PC-9 (cell line): ENCODE data around the gene TAB3. TPM values are rescaled to one million over a fixed set of nuclear protein-coding genes. Genes with fewer than 3 reads are reported as not detected.

Experiments
- BruUV-seq: library from RNA; stranded (reverse); fragments of 400-500 nt; replicated peaks from 2 replicates; lab custom pipeline; 2021; lab: Mats Ljungman, UMichigan
- CTCF ChIA-PET: fragments of 300-600 bp; sonication (Branson Sonifier 250); formaldehyde crosslinking; loops from one replicate; lab custom pipeline; 2022; ENCODE audit warnings: antibody characterized with exemption; lab: Charles Lee
- POLR2A ChIA-PET: fragments of 300-600 bp; sonication (Branson Sonifier 250); formaldehyde crosslinking; loops from one replicate; lab custom pipeline; 2022; ENCODE audit warnings: antibody characterized with exemption; ENCODE audit not compliant: unreplicated experiment; lab: Charles Lee
- DNase-seq, 2 experiments: peaks; one replicate each; pipeline versions ENCODE4 v3.0.0 to v3.0.0-alpha.2; 2015 to 2022; ENCODE audit warnings: mixed read lengths in 1 of 2
- H2AFZ ChIP-seq: fragments of 200-600 bp; sonication (generic); 2 replicates; pipeline ENCODE4 v1.8.1; 2017; ENCODE audit warnings: antibody characterized with exemption
- H3F3A ChIP-seq: fragments of 200-600 bp; sonication (generic); 2 replicates; pipeline ENCODE4 v1.8.1; 2017; ENCODE audit warnings: antibody characterized with exemption, mild to moderate bottlenecking, low read depth; ENCODE audit not compliant: insufficient read depth
- H3K27ac ChIP-seq: fragments of 200-600 bp; sonication (generic); 2 replicates; pipeline ENCODE4 v1.6.1; 2016; ENCODE audit warnings: mixed run types
- H3K27me3 ChIP-seq: fragments of 200-600 bp; sonication (generic); 2 replicates; pipeline ENCODE4 v1.6.1; 2016; ENCODE audit warnings: low read depth, mixed run types; ENCODE audit not compliant: insufficient read depth
- H3K36me3 ChIP-seq: fragments of 200-600 bp; sonication (generic); 2 replicates; pipeline ENCODE4 v1.6.1; 2016; ENCODE audit warnings: low read depth, mixed run types
- H3K4me1 ChIP-seq: fragments of 200-600 bp; sonication (generic); replicated peaks from 2 replicates; pipeline ENCODE4 v1.6.1; 2016; ENCODE audit warnings: mixed run types; ENCODE audit not compliant: insufficient read depth
- H3K4me2 ChIP-seq: fragments of 200-600 bp; sonication (generic); 2 replicates; pipeline ENCODE4 v1.6.1; 2017; ENCODE audit warnings: mixed run types
- H3K4me3 ChIP-seq: fragments of 200-600 bp; sonication (generic); 2 replicates; pipeline ENCODE4 v1.6.1; 2016; ENCODE audit warnings: mixed run types
- H3K79me2 ChIP-seq: fragments of 200-600 bp; sonication (generic); 2 replicates; pipeline ENCODE4 v1.6.1; 2017; ENCODE audit warnings: low read depth, mixed run types
- H3K9me2 ChIP-seq: fragments of 200-600 bp; sonication (generic); 2 replicates; pipeline ENCODE4 v1.8.1; 2017; ENCODE audit warnings: mild to moderate bottlenecking; ENCODE audit not compliant: insufficient read depth
- H3K9me3 ChIP-seq: fragments of 200-600 bp; sonication (generic); 2 replicates; pipeline ENCODE4 v1.8.1; 2016; ENCODE audit warnings: low read depth; ENCODE audit not compliant: insufficient read depth
- H4K20me1 ChIP-seq: fragments of 200-600 bp; sonication (generic); 2 replicates; pipeline ENCODE4 v1.8.1; 2017; ENCODE audit not compliant: insufficient read depth
- CTCF ChIP-seq: fragments of 200-600 bp; sonication (generic); conservative IDR thresholded peaks from 2 replicates; pipeline ENCODE4 v1.6.1; 2017; ENCODE audit warnings: mixed run types, antibody characterized with exemption, mild to moderate bottlenecking, moderate library complexity
- EZH2 ChIP-seq: fragments of 200-600 bp; sonication (generic); IDR thresholded peaks from 2 replicates; pipeline ENCODE4 v1.8.0; 2017; ENCODE audit warnings: antibody characterized with exemption, low read depth
- intact Hi-C: fragments of 100-400 bp; cut with micrococcal nuclease; formaldehyde crosslinking; loops from one replicate; pipeline ENCODE4 v1.10.0; 2022; ENCODE audit not compliant: unreplicated experiment
- total RNA-seq: library from RNA; stranded (reverse); gene quantifications from 2 replicates; pipeline ENCODE4 v1.2.3, GENCODE V29; 2021

The TAB3 gene
- total RNA-seq, 1 experiment from 2014 or later, result 50.8 TPM

GRCh38 chrX:30880058-30880457 lies 9.0 kb downstream of the TAB3 start:
- Histone ChIP-seq H3K9me2 (no peaks in the 10 kb centered on the region), H3K9me3 (no peaks in the 10 kb centered on the region), H3F3A (peaks cover 32% of the 10 kb centered on the region), H2AFZ (no peak overlapping the region), H3K4me1 (peaks cover 40% of the 10 kb centered on the region), H3K4me2 (0 out of 2 replicates have a peak overlapping the region, but pooled peaks have one; percentile 13), H4K20me1 (no peaks in the 10 kb centered on the region; the same call in 1 of the 2 replicates), H3K36me3 (peaks cover 15% of the 10 kb centered on the region; the same call in 1 of the 2 replicates), H3K4me3 (no peak overlapping the region), H3K79me2 (peaks cover 97% of the 10 kb centered on the region), H3K27ac (no peak overlapping the region), H3K27me3 (no peaks in the 10 kb centered on the region)
- TF ChIP-seq EZH2 (no peak), CTCF (no peak)
- BruUV-seq, result no TSS peak
- DNase-seq, result no peak
- intact Hi-C loops, result no loop called here
- ChIA-PET POLR2A (interaction anchor here (0.6 kb wide), 1 partner anchor 667 kb away, joined by 4 read pairs; no protein-coding TSS in a partner anchor), CTCF (interaction anchor here (0.5 to 1.1 kb wide), 2 partner anchors 58 to 144 kb away, joined by 4 to 8 read pairs; no protein-coding TSS in a partner anchor)

DNA sequence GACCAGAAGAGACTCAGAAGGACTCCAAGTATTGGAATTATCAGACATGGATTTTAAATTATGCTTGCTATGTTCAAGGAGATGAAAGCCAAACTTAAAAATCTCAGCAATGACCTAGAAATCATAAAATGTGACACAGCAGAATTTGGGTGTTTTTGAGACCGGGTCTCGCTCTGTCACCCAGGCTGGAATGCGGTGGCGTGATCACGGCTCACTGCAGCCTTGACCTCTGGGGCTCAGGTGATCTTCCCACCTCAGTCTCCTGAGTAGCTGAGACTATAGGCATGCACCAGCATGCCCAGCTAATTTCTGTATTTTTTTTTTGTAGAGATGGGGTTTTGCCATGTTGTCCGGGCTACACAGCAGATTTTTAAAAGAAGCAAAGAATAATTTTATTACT lies 12.7 kb downstream of the TAB3 start:
- Histone ChIP-seq H3K9me3 (no peaks in the 10 kb centered on the region), H4K20me1 (no peaks in the 10 kb centered on the region; the same call in 1 of the 2 replicates), H3K36me3 (peaks cover 11% of the 10 kb centered on the region; the same call in 1 of the 2 replicates), H3F3A (peaks cover 32% of the 10 kb centered on the region), H3K4me2 (peak overlapping the region; percentile 77), H3K4me1 (peaks cover 46% of the 10 kb centered on the region), H2AFZ (no peak overlapping the region), H3K27ac (peak overlapping the region; percentile 95), H3K9me2 (no peaks in the 10 kb centered on the region), H3K79me2 (peaks cover 92% of the 10 kb centered on the region), H3K4me3 (peak overlapping the region; percentile 45), H3K27me3 (no peaks in the 10 kb centered on the region)
- BruUV-seq, result no TSS peak
- ChIA-PET POLR2A (interaction anchor here (0.5 kb wide), 1 partner anchor 19 kb away, joined by 11 read pairs; no protein-coding TSS in a partner anchor), CTCF (no interaction called here)
- intact Hi-C loops, result loop anchor here (1.0 kb wide), 1 partner anchor 13 kb away; the partner anchor contains the start of gene TAB3
- TF ChIP-seq CTCF, result no peak
- TF ChIP-seq EZH2, result no peak
- peak; percentile 45 to 58 for DNase-seq

DNA sequence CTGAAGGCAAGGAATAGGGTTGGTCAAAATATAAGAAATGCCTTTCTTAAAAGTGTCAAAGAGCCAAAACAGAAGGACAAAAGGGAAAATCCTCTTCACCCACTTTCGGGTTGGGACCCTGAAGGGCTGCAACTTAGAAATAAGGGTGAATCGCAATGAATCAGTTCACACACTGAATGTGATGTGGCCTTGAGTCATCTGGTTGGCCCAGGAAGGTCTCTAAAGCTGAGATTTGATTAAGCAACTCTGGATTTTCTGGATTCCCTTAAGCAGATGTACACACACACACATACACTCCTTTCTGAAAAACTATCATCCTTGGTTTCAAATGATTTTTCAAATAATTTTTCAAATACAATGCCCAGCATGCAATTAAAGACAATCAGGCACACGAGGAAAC lies 13.1 kb downstream of the TAB3 start:
- H4K20me1 ChIP-seq, result no peaks in the 10 kb centered on the region
- H3K4me1 ChIP-seq, result peaks cover 46% of the 10 kb centered on the region
- H2AFZ ChIP-seq, result no peak overlapping the region
- H3K27ac ChIP-seq, result peak overlapping the region; percentile 95
- H3K27me3 ChIP-seq, result no peaks in the 10 kb centered on the region
- ChIA-PET POLR2A (no interaction called here), CTCF (no interaction called here)
- intact Hi-C loops, result loop anchor here (1.0 kb wide), 1 partner anchor 13 kb away; the partner anchor contains the start of gene TAB3
- DNase-seq, result peak in 1 of 2 experiments; percentile 86
- H3K9me3 ChIP-seq, result no peaks in the 10 kb centered on the region
- peak overlapping the region; percentile 77 for H3K4me2 ChIP-seq
- BruUV-seq, result no TSS peak
- H3K4me3 ChIP-seq, result peak overlapping the region; percentile 45; the same call in 1 of the 2 replicates
- H3K9me2 ChIP-seq, result no peaks in the 10 kb centered on the region
- H3F3A ChIP-seq, result peaks cover 32% of the 10 kb centered on the region
- H3K36me3 ChIP-seq, result peaks cover 11% of the 10 kb centered on the region; the same call in 1 of the 2 replicates
- TF ChIP-seq CTCF (no peak), EZH2 (no peak)
- H3K79me2 ChIP-seq, result peaks cover 88% of the 10 kb centered on the region
